ENCODE data around the gene SQOR. TPM values are rescaled to one million over a fixed set of nuclear protein-coding genes. Genes with fewer than 3 reads are reported as not detected.

The SQOR gene
- total RNA-seq (10 to 100 TPM; 49.6 to 70.6 (median 62.5) TPM), polyA plus RNA-seq (100 to 1,000 TPM in 1 of 3 donors, 10 to 100 TPM in 2; 58.1 to 128 (median 63.1) TPM)
- long read RNA-seq, donor 1, transcript SQOR-201 (10 exons, 2,003 nt): major isoform, 7 of 18 reads
- long read RNA-seq, donor 1, partial matches to known transcripts: 11 of 18 reads
- long read RNA-seq, donor 1, other reads (novel, unspliced or antisense): 0 of 18 reads
- long read RNA-seq, donor 2, transcript SQOR-201 (10 exons, 2,003 nt): major isoform, 11 of 21 reads
- long read RNA-seq, donor 2, partial matches to known transcripts: 10 of 21 reads
- long read RNA-seq, donor 2, other reads (novel, unspliced or antisense): 0 of 21 reads
- long read RNA-seq, donor 3, transcript SQOR-201 (10 exons, 2,003 nt): major isoform, 5 of 5 reads
- long read RNA-seq, donor 3, partial matches to known transcripts: 0 of 5 reads
- long read RNA-seq, donor 3, other reads (novel, unspliced or antisense): 0 of 5 reads
- long read RNA-seq, donor 4, partial matches to known transcripts: 0 of 2 reads
- long read RNA-seq, donor 4, other reads (novel, unspliced or antisense): 0 of 2 reads
- long read RNA-seq, donor 5, transcript SQOR-201 (10 exons, 2,003 nt): major isoform, 5 of 5 reads
- long read RNA-seq, donor 5, partial matches to known transcripts: 0 of 5 reads
- long read RNA-seq, donor 5, other reads (novel, unspliced or antisense): 0 of 5 reads
- long read RNA-seq, donor 6, transcript SQOR-201 (10 exons, 2,003 nt): major isoform, 25 of 59 reads
- long read RNA-seq, donor 6, partial matches to known transcripts: 33 of 59 reads
- long read RNA-seq, donor 6, other reads (novel, unspliced or antisense): 0 of 59 reads
- long read RNA-seq, donor 7, transcript SQOR-201 (10 exons, 2,003 nt): major isoform, 7 of 12 reads
- long read RNA-seq, donor 7, partial matches to known transcripts: 5 of 12 reads
- long read RNA-seq, donor 7, other reads (novel, unspliced or antisense): 0 of 12 reads
- long read RNA-seq, donor 8, transcript SQOR-201 (10 exons, 2,003 nt): major isoform, 5 of 18 reads
- long read RNA-seq, donor 8, partial matches to known transcripts: 13 of 18 reads
- long read RNA-seq, donor 8, other reads (novel, unspliced or antisense): 0 of 18 reads
- long read RNA-seq, donor 9, partial matches to known transcripts: 0 of 2 reads
- long read RNA-seq, donor 9, other reads (novel, unspliced or antisense): 0 of 2 reads
- long read RNA-seq, donor 10, transcript SQOR-201 (10 exons, 2,003 nt): major isoform, 6 of 6 reads
- long read RNA-seq, donor 10, partial matches to known transcripts: 0 of 6 reads
- long read RNA-seq, donor 10, other reads (novel, unspliced or antisense): 0 of 6 reads

DNA sequence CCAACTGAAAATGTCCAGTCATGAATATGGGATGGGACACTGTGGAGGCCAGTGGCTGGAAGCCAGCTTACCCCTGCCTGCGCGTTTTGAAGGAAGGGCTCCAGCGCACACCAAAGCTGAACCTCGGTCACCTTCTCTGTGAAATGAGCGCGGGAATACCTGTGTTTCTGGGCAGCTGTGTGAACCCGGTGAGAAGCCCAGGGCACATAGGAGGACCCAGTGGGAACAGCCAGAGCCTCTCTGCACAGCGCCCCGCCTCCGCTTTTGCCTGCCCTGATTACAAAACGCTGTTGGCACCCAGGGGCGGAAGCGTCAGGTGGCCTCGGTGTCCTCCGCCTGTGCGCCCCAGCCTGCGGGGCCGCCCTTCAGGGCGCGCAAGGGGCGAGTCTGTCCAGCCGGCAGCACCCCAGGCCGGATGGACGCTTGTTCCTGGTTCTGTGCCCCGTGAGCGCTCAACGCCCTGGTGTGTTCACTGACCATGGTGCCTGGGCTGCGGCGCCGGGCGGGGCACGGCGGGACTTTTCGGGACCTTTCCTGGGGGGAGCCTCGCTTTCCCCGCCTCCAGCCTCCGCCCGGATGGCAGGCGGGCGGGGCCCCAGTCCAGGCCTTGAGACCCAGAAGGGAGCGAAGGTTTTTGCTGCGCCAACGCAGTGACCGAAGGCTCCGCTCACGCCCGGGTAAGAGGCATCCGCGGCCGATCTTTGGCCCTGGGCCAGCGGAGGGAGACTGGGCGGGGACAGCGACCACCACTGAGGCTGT is at the start of gene SQOR:
Gene SQOR, plus strand, starts transcription at position 598 of the 759 bp plus-strand sequence. CDS start 23,895 bp downstream, outside the sequence.
- peaks cover 26 to 61% (median 40%) of the 10 kb centered on the region in 4 donors for H3K4me1 ChIP-seq
- H3K4me3 ChIP-seq: peak within 1 kb of the TSS; percentile 58 to 78 (median 70)
- H3K9me3 ChIP-seq: no peaks in the 10 kb centered on the region
- no peaks in the 10 kb centered on the region for H3K27me3 ChIP-seq
- no peaks in the 10 kb centered on the region for H3K36me3 ChIP-seq
- intact Hi-C loops (cut with DNase I; ENCODE audit: low total_unique reads): no loop called here
- 1 to 8% (median 2%) methylated on average over 15 to 53 of the region's 53 CpGs for WGBS, 5 donors
- peak within 1 kb of the TSS; percentile 91 to 98 (median 95) for H3K27ac ChIP-seq
- DNase-seq: peak; percentile 91 to 93
- no peak for TF ChIP-seq CTCF (IDR thresholded peaks at IDR 0.05)
- TF ChIP-seq EP300 (IDR thresholded peaks at IDR 0.05): no peak
- TF ChIP-seq POLR2AphosphoS5 (IDR thresholded peaks at IDR 0.05): peak in 2 of 3 donors; percentile 88 to 94
- TF ChIP-seq POLR2A (IDR thresholded peaks at IDR 0.05): peak in 2 of 4 donors; percentile 52 to 54

GRCh38 chr15:45585069-45585791 is 49.6 kb upstream of the SQOR start:
- 64 to 74% (median 69%) methylated on average over 7 of the region's 7 CpGs for WGBS, 5 donors
- Histone ChIP-seq H3K27ac (peak overlapping the region in 1 of 5 donors; percentile 97), H3K9me3 (no peaks in the 10 kb centered on the region), H3K4me3 (no peak overlapping the region), H3K27me3 (no peaks in the 10 kb centered on the region), H3K36me3 (no peaks in the 10 kb centered on the region), H3K4me1 (peaks cover 26 to 39% (median 36%) of the 10 kb centered on the region in 4 donors)
- no peak for TF ChIP-seq POLR2AphosphoS5 (IDR thresholded peaks at IDR 0.05)
- no peak for TF ChIP-seq POLR2A (IDR thresholded peaks at IDR 0.05)
- no peak for TF ChIP-seq CTCF (IDR thresholded peaks at IDR 0.05)
- peak in 1 of 2 donors; percentile 22 for DNase-seq
- intact Hi-C loops (cut with DNase I; ENCODE audit: low total_unique reads): no loop called here

DNA sequence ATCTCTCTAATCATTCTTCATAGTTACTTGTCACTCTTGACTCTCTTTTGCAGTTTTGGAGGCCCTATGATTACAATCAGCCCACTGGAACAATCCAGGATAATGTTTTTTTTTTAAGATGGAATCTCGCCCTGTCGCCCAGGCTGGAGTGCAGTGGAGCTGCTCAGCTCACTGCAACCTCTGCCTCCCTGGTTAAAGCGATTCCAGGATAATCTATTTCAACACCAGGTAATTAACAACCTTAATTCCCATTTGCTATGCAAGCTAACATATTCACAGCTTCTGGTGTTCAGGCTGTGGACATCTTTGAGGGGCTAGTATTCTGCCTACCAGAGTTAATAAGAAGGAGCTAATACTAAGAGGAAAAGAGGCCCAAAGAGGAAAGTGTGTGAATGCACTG is 48.7 kb upstream of the SQOR start:
- 53 to 64% (median 60%) methylated on average over 3 of the region's 3 CpGs for WGBS, 5 donors
- intact Hi-C loops (cut with DNase I; ENCODE audit: low total_unique reads): no loop called here
- peak overlapping the region; percentile 97 to 99 (median 98) for H3K27ac ChIP-seq

More for the DNA sequence above, 48.7 kb upstream of the SQOR start:
- Histone ChIP-seq H3K9me3 (no peaks in the 10 kb centered on the region), H3K4me1 (peaks cover 26 to 48% (median 41%) of the 10 kb centered on the region in 4 donors), H3K27me3 (no peaks in the 10 kb centered on the region), H3K36me3 (no peaks in the 10 kb centered on the region), H3K4me3 (peak overlapping the region; percentile 69 to 85 (median 79))
- TF ChIP-seq POLR2AphosphoS5 (IDR thresholded peaks at IDR 0.05) (no peak), EP300 (IDR thresholded peaks at IDR 0.05) (no peak), CTCF (IDR thresholded peaks at IDR 0.05) (no peak), POLR2A (IDR thresholded peaks at IDR 0.05) (no peak)
- peak in 1 of 2 donors; percentile 20 for DNase-seq

Data from stomach (tissue), 19 donors.